Daoy (cell line): ENCODE results near the gene SLC22A31. TPM values are rescaled to one million over a fixed set of nuclear protein-coding genes. Genes with fewer than 3 reads are reported as not detected.
"Not testable (repeated sequence)": the region's sequence is repeated elsewhere in the genome, so short reads cannot be mapped to it uniquely, and the experiment has no call there.

Experiments
- DNase-seq: peaks from one replicate; pipeline ENCODE4 v3.0.0-alpha.2; 2015; ENCODE audit warnings: low read depth
- total RNA-seq: library from RNA; depleted of rRNA; stranded (reverse); fragments of >200 nt; shearing (Covaris generic); gene quantifications from 2 replicates; pipeline ENCODE4 v1.2.3, GENCODE V29; 2014

Gene SLC22A31
- total RNA-seq, 1 experiment from 2014 or later, result not detected

- peak; percentile 31 for DNase-seq
These were observed 6.6 kb downstream of the SLC22A31 start for GRCh38 chr16:89193576-89194293.

- peak; percentile 80 for DNase-seq
These were observed 7.3 kb downstream of the SLC22A31 start for GRCh38 chr16:89192956-89193575.

DNA sequence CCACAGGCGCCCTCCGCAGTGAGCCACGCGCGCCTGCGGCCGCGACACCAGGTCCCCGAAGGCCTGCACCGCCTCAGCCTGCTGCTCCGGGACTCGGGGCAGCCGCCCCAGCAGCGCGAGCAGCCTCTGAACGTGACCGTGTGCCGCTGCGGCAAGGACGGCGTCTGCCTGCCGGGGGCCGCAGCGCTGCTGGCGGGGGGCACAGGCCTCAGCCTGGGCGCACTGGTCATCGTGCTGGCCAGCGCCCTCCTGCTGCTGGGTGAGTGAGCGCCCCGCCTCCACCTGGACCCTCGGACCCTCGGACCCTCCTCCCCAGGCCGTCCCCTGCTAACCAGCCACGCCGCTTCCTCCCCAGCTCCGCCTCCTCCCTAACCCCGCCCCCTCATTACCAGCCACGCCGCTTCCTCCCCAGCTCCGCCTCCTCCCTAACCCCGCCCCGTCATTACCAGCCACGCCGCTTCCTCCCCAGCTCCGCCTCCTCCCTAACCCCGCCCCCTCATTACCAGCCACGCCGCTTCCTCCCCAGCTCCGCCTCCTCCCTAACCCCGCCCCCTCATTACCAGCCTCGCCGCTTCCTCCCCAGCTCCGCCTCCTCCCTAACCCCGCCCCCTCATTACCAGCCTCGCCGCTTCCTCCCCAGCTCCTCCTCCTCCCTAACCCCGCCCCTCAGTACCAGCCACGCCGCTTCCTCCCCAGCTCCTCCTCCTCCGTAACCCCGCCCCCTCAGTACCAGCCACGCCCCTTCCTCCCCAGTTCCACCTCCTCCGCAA lies 8.0 kb downstream of the SLC22A31 start:
- DNase-seq, result peak; percentile 92

DNA sequence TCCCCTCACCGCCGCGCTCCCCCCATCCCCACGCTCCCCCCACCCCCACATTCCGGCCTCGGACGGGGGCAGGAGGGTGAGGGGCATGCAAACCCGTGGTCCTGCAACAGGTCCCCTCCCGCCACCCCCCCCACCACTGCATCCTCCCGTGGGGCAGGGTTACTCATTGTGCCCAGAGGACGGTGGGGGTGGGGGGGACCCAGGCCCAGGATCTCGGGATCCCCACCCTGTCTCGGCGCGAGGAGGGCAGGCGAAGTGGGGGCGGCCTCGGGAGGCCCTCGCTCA lies 8.5 kb downstream of the SLC22A31 start:
- no peak for DNase-seq

DNA sequence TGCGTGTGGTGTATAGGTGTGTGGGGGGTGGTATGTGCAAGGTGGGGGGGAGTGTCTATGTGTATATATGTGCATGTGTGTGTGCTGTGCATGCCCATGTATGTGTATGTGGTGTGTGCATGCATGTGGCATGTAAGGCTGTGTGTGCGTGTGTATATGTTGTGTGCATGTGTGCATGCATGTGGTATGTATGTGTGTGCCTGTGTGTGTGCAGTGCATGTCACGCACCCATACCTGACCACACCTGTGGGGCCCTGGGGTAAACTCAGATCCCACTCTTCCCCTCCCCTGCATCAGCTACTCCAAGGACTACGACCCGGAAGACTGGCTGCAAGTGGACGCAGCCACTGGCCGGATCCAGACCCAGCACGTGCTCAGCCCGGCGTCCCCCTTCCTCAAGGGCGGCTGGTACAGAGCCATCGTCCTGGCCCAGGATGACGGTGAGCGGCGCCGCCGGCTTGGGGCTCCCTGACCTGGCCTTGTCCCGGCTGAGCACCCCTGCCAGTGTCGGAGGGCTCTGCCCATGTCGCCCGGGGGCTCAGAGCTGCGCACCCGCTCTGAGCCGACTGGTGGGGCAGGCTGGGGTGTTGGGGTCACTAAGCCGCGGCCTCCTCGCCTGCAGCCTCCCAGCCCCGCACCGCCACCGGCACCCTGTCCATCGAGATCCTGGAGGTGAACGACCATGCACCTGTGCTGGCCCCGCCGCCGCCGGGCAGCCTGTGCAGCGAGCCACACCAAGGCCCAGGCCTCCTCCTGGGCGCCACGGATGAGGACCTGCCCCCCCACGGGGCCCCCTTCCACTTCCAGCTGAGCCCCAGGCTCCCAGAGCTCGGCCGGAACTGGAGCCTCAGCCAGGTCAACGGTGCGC lies 9.1 kb downstream of the SLC22A31 start:
- peak; percentile 4 for DNase-seq

GRCh38 chr16:89190150-89190958 lies 10.0 kb downstream of the SLC22A31 start:
- DNase-seq, result peak; percentile 4

DNA sequence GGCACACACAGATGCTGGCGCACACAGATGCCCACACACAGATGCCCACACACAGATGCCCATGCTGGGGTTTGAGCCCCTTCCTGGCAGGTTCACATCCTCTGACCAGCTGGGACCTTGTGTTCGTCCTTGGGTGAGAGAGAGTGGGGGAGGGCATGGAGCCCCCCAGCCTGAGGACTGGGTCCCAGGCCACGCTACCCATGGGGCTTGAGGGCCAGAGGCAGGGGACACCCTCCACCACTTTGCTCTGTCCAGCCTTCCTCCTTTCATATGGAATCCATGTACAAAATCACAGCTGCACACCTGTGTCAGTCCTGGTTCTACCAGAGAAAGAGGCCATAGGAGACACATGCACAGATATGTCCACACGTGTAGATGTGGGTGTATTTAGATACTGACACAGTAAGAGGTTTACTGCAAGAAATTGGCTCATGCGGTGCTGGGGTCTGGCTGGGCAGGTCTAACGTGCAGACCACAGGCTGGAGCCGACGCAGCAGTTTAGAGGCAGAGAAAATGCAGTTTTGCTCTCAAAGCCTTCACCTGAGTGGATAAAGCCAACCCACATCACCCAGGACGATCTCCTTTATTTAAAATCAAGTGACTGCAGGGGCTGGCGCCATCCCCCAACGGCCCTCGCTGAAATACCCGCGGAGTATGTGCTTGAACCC lies 10.8 kb downstream of the SLC22A31 start:
- DNase-seq, result no peak

DNA sequence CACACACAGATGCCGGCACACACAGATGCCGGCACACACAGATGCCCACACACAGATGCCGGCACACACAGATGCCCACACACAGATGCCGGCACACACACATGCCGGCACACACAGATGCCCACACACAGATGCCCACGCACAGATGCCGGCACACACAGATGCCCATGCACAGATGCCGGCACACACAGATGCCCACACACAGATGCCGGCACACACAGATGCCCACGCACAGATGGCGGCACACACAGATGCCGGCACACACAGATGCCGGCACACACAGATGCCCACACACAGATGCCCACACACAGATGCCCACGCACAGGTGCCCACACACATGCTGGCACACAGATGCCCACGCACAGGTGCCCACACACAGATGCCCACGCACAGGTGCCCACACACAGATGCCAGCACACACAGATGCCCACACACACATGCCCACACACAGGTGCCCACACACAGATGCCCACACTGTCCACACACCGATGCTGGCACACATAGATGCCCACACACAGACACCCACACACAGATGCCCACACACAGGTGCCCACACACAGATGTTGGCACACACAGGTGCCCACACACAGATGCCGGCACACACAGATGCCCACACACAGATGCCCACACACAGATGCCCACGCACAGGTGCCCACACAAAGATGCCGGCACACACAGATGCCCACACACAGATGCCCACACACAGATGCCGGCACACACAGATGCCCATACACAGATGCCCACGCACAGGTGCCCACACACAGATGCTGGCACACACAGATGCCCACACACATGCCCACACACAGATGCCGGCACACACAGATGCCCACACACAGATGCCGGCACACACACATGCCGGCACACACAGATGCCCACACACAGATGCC lies 11.6 kb downstream of the SLC22A31 start:
- not testable (repeated sequence) for DNase-seq

- no peak for DNase-seq
These were observed 12.5 kb downstream of the SLC22A31 start for GRCh38 chr16:89187770-89188392.

DNA sequence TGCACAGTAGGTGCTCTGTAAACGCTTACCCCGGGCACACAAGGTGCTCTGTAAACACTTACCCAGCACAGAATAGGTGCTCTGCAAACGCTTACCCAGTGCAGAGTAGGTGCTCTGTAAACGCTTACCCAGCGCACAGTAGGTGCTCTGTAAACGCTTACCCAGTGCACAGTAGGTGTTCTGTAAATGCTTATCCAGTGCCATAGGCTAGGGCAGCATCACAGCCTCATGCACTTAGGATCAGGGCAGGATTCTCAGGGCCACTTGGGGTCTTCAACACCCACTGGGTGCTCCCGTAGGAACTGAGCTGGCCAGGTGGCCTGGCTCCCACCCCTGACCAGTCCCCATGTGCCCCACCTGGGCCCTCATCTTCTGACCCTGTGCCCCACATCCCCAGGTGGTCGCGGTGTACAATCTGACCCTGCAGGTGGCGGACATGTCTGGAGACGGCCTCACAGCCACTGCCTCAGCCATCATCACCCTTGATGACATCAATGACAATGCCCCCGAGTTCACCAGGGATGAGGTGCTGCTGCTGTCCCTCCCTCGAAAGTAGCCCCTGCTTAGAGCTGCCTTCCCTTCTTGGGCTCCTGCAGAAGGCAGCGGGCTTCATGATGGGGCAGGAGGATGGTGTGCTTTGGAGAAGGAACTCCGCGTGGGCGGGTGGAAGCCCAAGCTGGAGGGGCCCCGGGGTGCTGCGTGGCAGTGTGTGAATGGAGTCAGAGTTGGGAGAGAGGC lies 13.1 kb downstream of the SLC22A31 start:
- no peak for DNase-seq

GRCh38 chr16:89186593-89187031 lies 13.7 kb downstream of the SLC22A31 start:
- DNase-seq, result not testable (repeated sequence)

- DNase-seq, result not testable (repeated sequence)
These were observed 14.3 kb downstream of the SLC22A31 start for GRCh38 chr16:89185887-89186592.

- DNase-seq, result no peak
These were observed 15.2 kb downstream of the SLC22A31 start for GRCh38 chr16:89184933-89185794.

DNA sequence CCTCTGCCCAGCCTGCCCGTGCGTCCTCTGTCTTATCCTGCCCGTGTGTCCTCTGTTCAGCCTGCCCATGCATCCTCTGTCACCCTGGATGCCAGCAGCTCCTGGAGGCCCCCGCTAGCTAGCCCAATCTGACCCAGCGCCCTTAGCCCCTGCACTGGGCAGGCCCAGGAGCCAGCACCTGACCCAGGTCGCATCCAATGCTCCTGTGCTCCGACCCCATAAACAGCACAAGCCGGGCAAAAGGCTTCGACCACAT lies 15.7 kb downstream of the SLC22A31 start:
- no peak for DNase-seq

- no peak for DNase-seq
These were observed 16.2 kb downstream of the SLC22A31 start for GRCh38 chr16:89183975-89184676.

DNA sequence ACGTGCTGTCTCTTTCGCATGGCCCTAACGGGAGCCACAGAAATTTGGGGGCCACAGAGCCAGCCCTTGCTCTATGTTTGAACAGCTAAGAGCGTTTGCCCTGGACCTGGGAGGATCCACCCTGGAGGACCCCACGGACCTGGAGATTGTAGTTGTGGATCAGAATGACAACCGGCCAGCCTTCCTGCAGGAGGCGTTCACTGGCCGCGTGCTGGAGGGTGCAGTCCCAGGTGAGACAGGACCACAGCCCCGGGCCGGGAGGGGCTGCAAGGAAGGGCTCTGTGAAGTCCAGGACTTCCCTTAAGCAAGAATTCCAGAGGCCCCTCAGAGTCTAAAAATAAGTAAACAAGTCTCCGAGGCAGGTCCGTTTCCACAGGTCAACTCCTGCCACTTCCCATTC lies 16.9 kb downstream of the SLC22A31 start:
- no peak for DNase-seq
